Measurements from ENCODE around the gene INA.

- TF ChIP-seq CTCF (IDR thresholded peaks at IDR 0.05 in 4 of 5, conservative IDR thresholded peaks at IDR 0.05 in 1 of 5) (no peak), POLR2A (IDR thresholded peaks at IDR 0.05) (no peak)
Measured at GRCh38 chr10:103256613-103257012, 20.3 kb upstream of the INA start.
